ENCODE data around the gene PRKN. TPM values are rescaled to one million over a fixed set of nuclear protein-coding genes. Genes with fewer than 3 reads are reported as not detected.

PRKN gene
- polyA plus RNA-seq, 1 donor from 2014 or later = 1.2 TPM

DNA sequence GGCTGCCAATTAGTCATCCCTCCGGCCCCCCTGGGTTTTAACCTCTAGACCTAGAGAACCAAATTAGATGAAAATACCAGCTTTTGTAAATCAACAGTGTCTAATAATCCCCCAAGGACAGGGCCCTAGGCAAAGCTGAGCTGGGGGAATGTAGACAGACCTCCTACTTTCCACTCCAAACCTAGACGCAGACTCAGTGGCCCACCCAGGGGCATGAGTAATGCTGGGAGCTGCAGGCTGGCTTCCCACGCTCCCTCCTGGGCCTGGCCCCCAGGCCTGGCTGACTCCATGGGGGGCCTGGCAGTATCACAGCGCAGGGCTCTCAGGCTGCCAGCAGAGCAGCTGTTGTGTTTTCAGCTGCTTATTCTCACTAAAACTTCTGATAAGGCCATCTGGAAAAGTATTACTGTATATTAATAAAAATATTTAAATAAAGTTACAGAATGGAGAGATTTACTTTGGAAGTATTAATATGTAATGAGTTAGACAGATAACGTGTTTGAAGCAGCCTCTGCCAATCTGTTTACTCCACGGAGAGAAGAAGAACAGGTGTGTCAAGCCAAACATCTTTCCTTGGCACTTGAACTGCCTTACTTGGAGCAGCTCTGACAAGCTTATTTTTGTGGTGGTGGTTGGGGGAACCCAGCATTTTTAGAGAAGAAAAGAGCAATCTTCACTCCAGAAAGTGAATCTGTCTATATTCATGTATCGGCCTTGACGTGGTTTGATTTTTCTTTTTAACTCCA lies 1309.7 kb downstream of the PRKN start:
- no peak overlapping the region for H3K4me2 ChIP-seq (ENCODE audit: low read length)
- no peak overlapping the region for H2AFZ ChIP-seq (ENCODE audit: low read depth, low read length)
- no peaks in the 10 kb centered on the region for H4K20me1 ChIP-seq (ENCODE audit: insufficient read depth)
- no peaks in the 10 kb centered on the region for H3F3A ChIP-seq (ENCODE audit: insufficient read depth, low read length, poor library complexity, severe bottlenecking)
- H3K36me3 ChIP-seq (ENCODE audit: insufficient read depth, low read length) = no peaks in the 10 kb centered on the region
- TF ChIP-seq, protein P1, sequence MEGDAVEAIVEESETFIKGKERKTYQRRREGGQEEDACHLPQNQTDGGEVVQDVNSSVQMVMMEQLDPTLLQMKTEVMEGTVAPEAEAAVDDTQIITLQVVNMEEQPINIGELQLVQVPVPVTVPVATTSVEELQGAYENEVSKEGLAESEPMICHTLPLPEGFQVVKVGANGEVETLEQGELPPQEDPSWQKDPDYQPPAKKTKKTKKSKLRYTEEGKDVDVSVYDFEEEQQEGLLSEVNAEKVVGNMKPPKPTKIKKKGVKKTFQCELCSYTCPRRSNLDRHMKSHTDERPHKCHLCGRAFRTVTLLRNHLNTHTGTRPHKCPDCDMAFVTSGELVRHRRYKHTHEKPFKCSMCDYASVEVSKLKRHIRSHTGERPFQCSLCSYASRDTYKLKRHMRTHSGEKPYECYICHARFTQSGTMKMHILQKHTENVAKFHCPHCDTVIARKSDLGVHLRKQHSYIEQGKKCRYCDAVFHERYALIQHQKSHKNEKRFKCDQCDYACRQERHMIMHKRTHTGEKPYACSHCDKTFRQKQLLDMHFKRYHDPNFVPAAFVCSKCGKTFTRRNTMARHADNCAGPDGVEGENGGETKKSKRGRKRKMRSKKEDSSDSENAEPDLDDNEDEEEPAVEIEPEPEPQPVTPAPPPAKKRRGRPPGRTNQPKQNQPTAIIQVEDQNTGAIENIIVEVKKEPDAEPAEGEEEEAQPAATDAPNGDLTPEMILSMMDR (IDR thresholded peaks at IDR 0.05; ENCODE audit: poor library complexity, severe bottlenecking) = no peak
- no peak overlapping the region for H3K4me3 ChIP-seq (ENCODE audit: low read length)
- H3K27ac ChIP-seq (ENCODE audit: low read length) = no peak overlapping the region
- no peaks in the 10 kb centered on the region for H3K27me3 ChIP-seq (ENCODE audit: insufficient read depth, low read depth, low read length)
- no peaks in the 10 kb centered on the region for H3K79me2 ChIP-seq (replicated peaks; ENCODE audit: insufficient read depth, low read length)
- no peaks in the 10 kb centered on the region for H3K9me2 ChIP-seq (ENCODE audit: insufficient read depth, low read length)
- no peaks in the 10 kb centered on the region for H3K9me3 ChIP-seq (ENCODE audit: low read length)
- no peak overlapping the region for H3K9ac ChIP-seq (ENCODE audit: low read length)

DNA sequence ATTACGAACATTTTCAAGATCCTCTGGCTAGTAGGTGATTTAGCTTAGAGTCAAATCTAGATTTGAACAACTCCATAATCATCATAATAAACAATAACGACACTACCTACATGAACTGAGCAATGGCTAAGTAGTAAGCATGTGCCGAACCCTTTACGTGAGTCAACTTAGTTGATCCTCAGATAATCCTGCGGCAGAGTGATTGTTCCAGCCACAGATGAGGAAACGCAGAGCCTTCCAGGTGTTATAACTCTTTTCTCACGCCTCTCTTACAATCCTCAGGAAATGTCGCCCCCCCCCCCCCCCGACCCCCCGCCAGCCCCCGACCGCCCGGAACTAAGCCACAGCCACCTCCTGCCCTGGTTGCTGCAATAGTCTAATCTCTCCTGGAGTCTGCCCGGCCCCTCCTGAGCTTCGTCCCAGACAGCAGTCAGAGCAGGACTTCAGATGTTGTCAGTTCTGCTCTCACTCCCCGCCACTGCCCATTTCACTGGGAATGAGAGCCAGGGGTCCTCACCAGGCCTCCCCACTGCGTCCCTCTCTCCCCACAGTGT lies 1312.2 kb downstream of the PRKN start:
- H2AFZ ChIP-seq (ENCODE audit: low read depth, low read length) = no peak overlapping the region
- TF ChIP-seq MXI1 (conservative IDR thresholded peaks at IDR 0.05; ENCODE audit: poor library complexity, severe bottlenecking) (no peak), POLR2AphosphoS5 (IDR thresholded peaks at IDR 0.05) (no peak), SMC3 (conservative IDR thresholded peaks at IDR 0.05; ENCODE audit: poor library complexity) (no peak), RAD21 (conservative IDR thresholded peaks at IDR 0.05) (no peak), TAF1 (IDR thresholded peaks at IDR 0.05; ENCODE audit: low read depth) (no peak), EP300 (conservative IDR thresholded peaks at IDR 0.05; ENCODE audit: poor library complexity, severe bottlenecking) (no peak), EZH2 (IDR thresholded peaks at IDR 0.05; ENCODE audit: borderline replicate concordance, insufficient read depth, low read length, poor library complexity, severe bottlenecking) (no peak)
- TF ChIP-seq, protein P1 (IDR thresholded peaks at IDR 0.05; ENCODE audit: poor library complexity, severe bottlenecking) = no peak
- TF ChIP-seq, protein P2, sequence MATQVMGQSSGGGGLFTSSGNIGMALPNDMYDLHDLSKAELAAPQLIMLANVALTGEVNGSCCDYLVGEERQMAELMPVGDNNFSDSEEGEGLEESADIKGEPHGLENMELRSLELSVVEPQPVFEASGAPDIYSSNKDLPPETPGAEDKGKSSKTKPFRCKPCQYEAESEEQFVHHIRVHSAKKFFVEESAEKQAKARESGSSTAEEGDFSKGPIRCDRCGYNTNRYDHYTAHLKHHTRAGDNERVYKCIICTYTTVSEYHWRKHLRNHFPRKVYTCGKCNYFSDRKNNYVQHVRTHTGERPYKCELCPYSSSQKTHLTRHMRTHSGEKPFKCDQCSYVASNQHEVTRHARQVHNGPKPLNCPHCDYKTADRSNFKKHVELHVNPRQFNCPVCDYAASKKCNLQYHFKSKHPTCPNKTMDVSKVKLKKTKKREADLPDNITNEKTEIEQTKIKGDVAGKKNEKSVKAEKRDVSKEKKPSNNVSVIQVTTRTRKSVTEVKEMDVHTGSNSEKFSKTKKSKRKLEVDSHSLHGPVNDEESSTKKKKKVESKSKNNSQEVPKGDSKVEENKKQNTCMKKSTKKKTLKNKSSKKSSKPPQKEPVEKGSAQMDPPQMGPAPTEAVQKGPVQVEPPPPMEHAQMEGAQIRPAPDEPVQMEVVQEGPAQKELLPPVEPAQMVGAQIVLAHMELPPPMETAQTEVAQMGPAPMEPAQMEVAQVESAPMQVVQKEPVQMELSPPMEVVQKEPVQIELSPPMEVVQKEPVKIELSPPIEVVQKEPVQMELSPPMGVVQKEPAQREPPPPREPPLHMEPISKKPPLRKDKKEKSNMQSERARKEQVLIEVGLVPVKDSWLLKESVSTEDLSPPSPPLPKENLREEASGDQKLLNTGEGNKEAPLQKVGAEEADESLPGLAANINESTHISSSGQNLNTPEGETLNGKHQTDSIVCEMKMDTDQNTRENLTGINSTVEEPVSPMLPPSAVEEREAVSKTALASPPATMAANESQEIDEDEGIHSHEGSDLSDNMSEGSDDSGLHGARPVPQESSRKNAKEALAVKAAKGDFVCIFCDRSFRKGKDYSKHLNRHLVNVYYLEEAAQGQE (IDR thresholded peaks at IDR 0.05; ENCODE audit: borderline replicate concordance) = no peak
- no peak overlapping the region for H3K4me3 ChIP-seq (ENCODE audit: low read length)
- no peaks in the 10 kb centered on the region for H3K9me2 ChIP-seq (ENCODE audit: insufficient read depth, low read length)
- H3K27me3 ChIP-seq (ENCODE audit: insufficient read depth, low read depth, low read length) = no peaks in the 10 kb centered on the region
- H3K79me2 ChIP-seq (replicated peaks; ENCODE audit: insufficient read depth, low read length) = no peaks in the 10 kb centered on the region
- H3K36me3 ChIP-seq (ENCODE audit: insufficient read depth, low read length) = no peaks in the 10 kb centered on the region
- H3K27ac ChIP-seq (ENCODE audit: low read length) = no peak overlapping the region
- H3K9me3 ChIP-seq (ENCODE audit: low read length) = no peaks in the 10 kb centered on the region
- no peaks in the 10 kb centered on the region for H3F3A ChIP-seq (ENCODE audit: insufficient read depth, low read length, poor library complexity, severe bottlenecking)
- H3K4me2 ChIP-seq (ENCODE audit: low read length) = no peak overlapping the region
- no peaks in the 10 kb centered on the region for H4K20me1 ChIP-seq (ENCODE audit: insufficient read depth)
- H3K9ac ChIP-seq (ENCODE audit: low read length) = no peak overlapping the region

Data from neural cell (in vitro differentiated cells).